Measurements from ENCODE around the gene SETD4. TPM values are rescaled to one million over a fixed set of nuclear protein-coding genes. Genes with fewer than 3 reads are reported as not detected.
"Not testable (repeated sequence)": the region's sequence is repeated elsewhere in the genome, so short reads cannot be mapped to it uniquely, and the experiment has no call there.

SETD4 gene, protein sequence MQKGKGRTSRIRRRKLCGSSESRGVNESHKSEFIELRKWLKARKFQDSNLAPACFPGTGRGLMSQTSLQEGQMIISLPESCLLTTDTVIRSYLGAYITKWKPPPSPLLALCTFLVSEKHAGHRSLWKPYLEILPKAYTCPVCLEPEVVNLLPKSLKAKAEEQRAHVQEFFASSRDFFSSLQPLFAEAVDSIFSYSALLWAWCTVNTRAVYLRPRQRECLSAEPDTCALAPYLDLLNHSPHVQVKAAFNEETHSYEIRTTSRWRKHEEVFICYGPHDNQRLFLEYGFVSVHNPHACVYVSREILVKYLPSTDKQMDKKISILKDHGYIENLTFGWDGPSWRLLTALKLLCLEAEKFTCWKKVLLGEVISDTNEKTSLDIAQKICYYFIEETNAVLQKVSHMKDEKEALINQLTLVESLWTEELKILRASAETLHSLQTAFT
- 10 to 100 TPM; 14.8 to 15.2 TPM for total RNA-seq

DNA sequence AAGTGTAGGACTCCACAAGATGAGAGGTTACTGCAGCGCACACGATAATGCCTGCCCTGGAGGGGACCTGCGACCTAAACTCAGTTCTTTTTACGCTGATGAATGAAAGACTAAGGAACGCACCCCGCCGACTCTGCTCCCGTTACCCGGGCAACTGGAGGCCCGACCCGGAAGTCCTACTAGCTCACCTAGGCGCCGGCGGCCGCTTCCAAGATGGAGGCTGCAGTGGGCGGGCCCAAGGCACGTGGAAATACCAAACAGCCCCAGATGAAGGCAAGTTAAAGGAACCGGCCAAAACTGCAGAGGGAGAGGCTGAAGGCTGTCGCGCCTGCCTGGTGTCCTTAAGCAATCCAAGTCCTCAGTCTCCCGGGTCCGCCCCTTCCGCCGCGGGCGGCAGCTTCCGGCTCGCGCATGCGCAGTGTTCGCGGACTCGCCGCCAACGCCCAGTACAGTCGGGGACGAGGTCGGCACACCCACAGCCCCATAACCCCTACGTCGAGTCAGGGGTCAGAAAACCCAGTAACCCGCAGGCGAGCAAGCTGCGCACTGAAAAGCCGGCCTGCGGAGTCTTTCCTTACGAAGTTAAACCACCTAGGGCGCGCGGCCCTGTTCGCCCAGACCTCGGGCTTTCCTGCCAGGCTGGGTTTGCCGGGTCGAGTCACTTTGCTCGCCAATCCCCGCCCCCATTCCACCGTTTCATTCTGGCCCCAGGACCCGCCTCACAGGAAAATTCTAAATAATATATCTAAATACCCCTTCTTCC lies at the start of gene SETD4:
Gene SETD4, minus strand, starts transcription at position 368 of the 763 bp plus-strand sequence. CDS start 1,638 bp downstream, outside the sequence.
- DNase-seq, result peak; percentile 91
- CTCF ChIA-PET, result interaction anchor here (0.8 to 1.3 kb wide), 7 partner anchors 12 to 1315 kb away, joined by 3 to 5 read pairs (median 3); no protein-coding TSS in a partner anchor
- H3K9me3 Mint-ChIP-seq, result no peaks in the 10 kb centered on the region
- H3K27ac Mint-ChIP-seq, result peak within 1 kb of the TSS; percentile 90
- intact Hi-C loops (cut with micrococcal nuclease), result loop anchor here (1.0 to 2.0 kb wide), 5 partner anchors 9 to 96 kb away; partner anchors contain the start of genes CBR3 and DOP1B
- H3K27me3 Mint-ChIP-seq (ENCODE audit: low read depth), result no peaks in the 10 kb centered on the region
- peaks cover 20% of the 10 kb centered on the region for H3K36me3 Mint-ChIP-seq (ENCODE audit: low read depth)
- peak within 1 kb of the TSS; percentile 82 for H3K4me3 Mint-ChIP-seq
- H3K4me1 Mint-ChIP-seq (ENCODE audit: low read depth), result peaks cover 16% of the 10 kb centered on the region

- Mint-ChIP-seq H3K36me3 (ENCODE audit: low read depth) (no peaks in the 10 kb centered on the region), H3K27me3 (ENCODE audit: low read depth) (peaks cover 10% of the 10 kb centered on the region), H3K27ac (no peak overlapping the region), H3K9me3 (no peaks in the 10 kb centered on the region), H3K4me1 (ENCODE audit: low read depth) (peaks cover 21% of the 10 kb centered on the region), H3K4me3 (no peak overlapping the region)
- CTCF ChIA-PET, result interaction anchor here (0.6 kb wide), 1 partner anchor 1416 kb away, joined by 4 read pairs; no protein-coding TSS in a partner anchor
- intact Hi-C loops (cut with micrococcal nuclease), result no loop called here
- DNase-seq, result no peak
These were observed 49.5 kb upstream of the SETD4 start for GRCh38 chr21:36109868-36110267.

DNA sequence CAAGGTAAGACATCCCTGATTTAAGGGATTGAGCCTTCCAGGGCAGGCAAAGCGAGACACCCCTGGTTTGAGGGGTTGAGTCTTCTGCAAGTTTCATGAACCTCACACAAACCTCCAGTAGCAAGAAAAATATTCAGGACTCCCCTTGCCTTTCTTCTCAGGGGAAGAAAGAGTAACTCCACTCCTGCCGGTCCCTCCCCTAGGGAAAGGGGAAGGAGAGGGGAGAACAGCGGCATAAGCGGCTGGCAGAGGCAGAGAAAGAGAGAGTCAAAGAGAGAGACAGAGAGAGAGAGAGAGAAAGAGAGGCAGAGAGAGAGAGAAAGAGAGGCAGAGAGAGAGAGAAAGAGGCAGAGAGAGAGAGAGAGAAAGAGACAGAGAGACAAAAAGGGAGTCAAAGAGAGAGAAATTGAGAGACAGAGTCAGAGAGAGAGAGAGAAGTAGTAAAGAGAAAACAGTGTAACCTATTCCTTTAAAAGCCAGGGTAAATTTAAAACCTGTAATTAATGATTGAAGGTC lies 45.1 kb upstream of the SETD4 start:
- H3K36me3 Mint-ChIP-seq (ENCODE audit: low read depth), result no peaks in the 10 kb centered on the region
- no peak overlapping the region for H3K27ac Mint-ChIP-seq
- no peaks in the 10 kb centered on the region for H3K9me3 Mint-ChIP-seq
- H3K4me3 Mint-ChIP-seq, result peak overlapping the region; percentile 31
- DNase-seq, result no peak
- CTCF ChIA-PET, result interaction anchor here (0.9 to 3.2 kb wide), 4 partner anchors 7 to 52 kb away, joined by 3 to 12 read pairs (median 6); partner anchors contain the start of gene SETD4
- intact Hi-C loops (cut with micrococcal nuclease), result no loop called here
- peaks cover 13% of the 10 kb centered on the region for H3K4me1 Mint-ChIP-seq (ENCODE audit: low read depth)
- peaks cover 20% of the 10 kb centered on the region for H3K27me3 Mint-ChIP-seq (ENCODE audit: low read depth)

DNA sequence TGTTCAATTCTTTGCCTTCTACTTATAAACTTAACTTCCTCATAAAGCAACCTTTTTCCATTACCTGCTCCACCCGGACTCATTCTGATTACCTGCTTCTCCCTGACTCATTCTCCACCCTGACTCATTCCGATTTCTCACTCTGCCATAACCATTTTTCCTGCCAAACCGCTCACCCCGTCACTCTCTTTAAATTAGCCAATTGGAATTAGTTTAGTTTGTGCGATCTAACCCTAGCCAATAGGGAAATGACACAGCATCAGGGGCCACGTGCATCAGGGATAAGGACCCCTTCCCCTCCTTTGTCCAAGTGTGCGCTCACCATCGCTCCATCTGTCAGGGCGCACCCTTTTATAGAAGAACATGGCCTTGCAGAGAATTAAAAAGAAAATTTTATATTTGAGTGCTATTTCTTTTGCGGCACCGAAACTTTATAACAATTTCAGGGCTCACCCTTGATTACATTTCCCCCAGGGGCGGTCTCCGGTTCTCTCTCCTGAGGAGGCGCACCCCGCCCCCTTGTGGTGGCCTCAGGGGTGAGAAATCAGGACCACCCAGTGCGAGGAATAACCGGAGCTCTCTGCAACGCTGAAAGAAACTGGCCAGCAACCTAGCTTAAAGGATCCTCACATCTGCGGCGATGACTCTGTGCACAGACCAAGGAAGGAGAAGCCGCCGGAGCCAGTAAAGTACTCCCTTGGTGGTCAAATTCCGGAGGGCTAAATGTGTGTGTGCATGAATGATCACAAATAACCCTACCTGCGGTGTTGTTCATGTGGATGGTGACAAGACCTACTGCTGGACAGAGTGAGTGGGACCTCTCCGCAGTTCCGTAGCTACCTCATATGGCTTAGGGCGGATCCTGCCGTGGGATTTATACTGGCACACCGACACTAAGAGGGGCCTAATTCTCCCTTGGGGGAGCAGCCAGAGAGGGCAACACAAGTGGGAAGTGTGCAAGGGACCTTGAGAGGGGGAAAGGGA lies 44.3 kb upstream of the SETD4 start:
- H3K27ac Mint-ChIP-seq, result no peak overlapping the region
- peak overlapping the region; percentile 31 for H3K4me3 Mint-ChIP-seq
- intact Hi-C loops (cut with micrococcal nuclease), result no loop called here
- H3K27me3 Mint-ChIP-seq (ENCODE audit: low read depth), result peaks cover 20% of the 10 kb centered on the region
- DNase-seq, result peak; percentile 50
- no peaks in the 10 kb centered on the region for H3K36me3 Mint-ChIP-seq (ENCODE audit: low read depth)
- no peaks in the 10 kb centered on the region for H3K9me3 Mint-ChIP-seq
- H3K4me1 Mint-ChIP-seq (ENCODE audit: low read depth), result peaks cover 13% of the 10 kb centered on the region
- CTCF ChIA-PET, result interaction anchor here (0.9 to 3.2 kb wide), 4 partner anchors 8 to 51 kb away, joined by 3 to 12 read pairs (median 6); partner anchors contain the start of gene SETD4

GRCh38 chr21:36103434-36103833 lies 43.1 kb upstream of the SETD4 start:
- Mint-ChIP-seq H3K36me3 (ENCODE audit: low read depth) (no peaks in the 10 kb centered on the region), H3K9me3 (no peaks in the 10 kb centered on the region), H3K4me3 (no peak overlapping the region), H3K27ac (no peak overlapping the region), H3K4me1 (ENCODE audit: low read depth) (peaks cover 13% of the 10 kb centered on the region), H3K27me3 (ENCODE audit: low read depth) (peaks cover 20% of the 10 kb centered on the region)
- CTCF ChIA-PET, result interaction anchor here (0.6 to 3.2 kb wide), 2 partner anchors 9 to 39 kb away, joined by 3 to 12 read pairs; no protein-coding TSS in a partner anchor
- no peak for DNase-seq
- intact Hi-C loops (cut with micrococcal nuclease), result no loop called here

- Mint-ChIP-seq H3K27me3 (ENCODE audit: low read depth) (peaks cover 20% of the 10 kb centered on the region), H3K27ac (no peak overlapping the region), H3K4me1 (ENCODE audit: low read depth) (peaks cover 13% of the 10 kb centered on the region), H3K4me3 (no peak overlapping the region), H3K36me3 (ENCODE audit: low read depth) (no peaks in the 10 kb centered on the region), H3K9me3 (no peaks in the 10 kb centered on the region)
- no peak for DNase-seq
- CTCF ChIA-PET, result interaction anchor here (1.3 kb wide), 1 partner anchor 72 kb away, joined by 4 read pairs; no protein-coding TSS in a partner anchor
- intact Hi-C loops (cut with micrococcal nuclease), result no loop called here
These were observed 40.8 kb upstream of the SETD4 start for GRCh38 chr21:36100971-36101641.

- CTCF ChIA-PET; H3K9me3 Mint-ChIP-seq; H3K36me3 Mint-ChIP-seq (ENCODE audit: low read depth); DNase-seq; intact Hi-C loops (cut with micrococcal nuclease); H3K27me3 Mint-ChIP-seq (ENCODE audit: low read depth); H3K4me3 Mint-ChIP-seq; H3K27ac Mint-ChIP-seq: not testable (repeated sequence)
- peaks cover 13% of the 10 kb centered on the region for H3K4me1 Mint-ChIP-seq (ENCODE audit: low read depth)
These were observed 39.4 kb upstream of the SETD4 start for GRCh38 chr21:36099695-36100211.

GRCh38 chr21:36099000-36099399 lies 38.7 kb upstream of the SETD4 start:
- peaks cover 2% of the 10 kb centered on the region for H3K9me3 Mint-ChIP-seq
- DNase-seq, result no peak
- H3K4me3 Mint-ChIP-seq, result no peak overlapping the region
- peaks cover 5% of the 10 kb centered on the region for H3K4me1 Mint-ChIP-seq (ENCODE audit: low read depth)
- CTCF ChIA-PET, result interaction anchor here (1.4 kb wide), 1 partner anchor 14 kb away, joined by 3 read pairs; no protein-coding TSS in a partner anchor
- intact Hi-C loops (cut with micrococcal nuclease), result no loop called here
- H3K27ac Mint-ChIP-seq, result no peak overlapping the region
- no peaks in the 10 kb centered on the region for H3K36me3 Mint-ChIP-seq (ENCODE audit: low read depth)
- peaks cover 2% of the 10 kb centered on the region for H3K27me3 Mint-ChIP-seq (ENCODE audit: low read depth)

DNA sequence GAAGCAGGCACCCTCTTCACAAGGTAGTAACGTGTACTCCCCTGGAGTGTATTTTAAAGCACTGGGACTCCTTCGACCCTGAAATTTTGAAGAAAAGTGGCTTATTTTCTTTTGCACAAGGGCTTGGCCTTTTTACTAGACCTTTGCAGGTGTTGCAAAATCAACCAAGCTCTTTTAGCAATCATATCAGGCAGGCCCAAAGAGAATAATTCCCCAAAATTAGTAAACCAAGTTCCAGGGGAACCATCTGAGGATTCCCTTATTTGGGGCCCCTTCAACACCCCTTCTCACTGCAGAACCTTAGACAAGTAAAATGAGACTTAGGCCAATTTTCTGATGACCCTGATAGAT lies 37.8 kb upstream of the SETD4 start:
- intact Hi-C loops (cut with micrococcal nuclease), result no loop called here

DNA sequence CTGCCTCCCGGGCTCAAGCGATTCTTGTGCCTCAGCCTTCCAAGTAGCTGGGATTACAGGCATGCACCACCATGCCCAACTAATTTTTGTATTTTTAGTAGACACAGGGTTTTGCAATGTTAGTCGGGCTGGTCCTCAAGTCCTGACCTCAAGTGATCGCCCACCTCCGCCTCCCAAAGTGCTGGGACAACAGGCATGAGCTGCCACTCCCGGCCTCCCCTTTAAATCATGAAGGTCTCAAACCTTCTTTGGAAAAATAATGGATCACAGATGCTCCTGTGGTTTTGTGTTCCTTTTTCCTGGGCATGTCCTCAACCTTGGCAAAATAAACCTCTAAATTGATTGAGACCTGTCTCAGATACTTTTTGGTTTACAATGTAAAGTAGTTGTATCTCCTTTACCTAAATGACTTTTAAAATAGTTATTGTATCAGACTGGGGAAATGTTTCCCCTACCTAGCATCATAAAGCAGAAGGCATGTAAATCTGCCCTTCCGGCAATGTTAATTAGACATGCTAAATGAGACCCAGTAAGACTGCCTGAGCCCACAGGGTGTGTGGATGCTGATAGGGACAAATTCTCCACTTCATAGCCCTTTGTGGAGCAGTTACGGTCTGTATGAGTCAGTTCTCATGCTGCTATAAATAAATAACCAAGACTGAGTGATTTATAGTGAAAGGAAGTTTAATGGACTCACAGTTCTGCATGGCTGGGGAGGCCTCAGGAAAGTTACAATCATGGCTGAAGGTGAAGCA lies 37.3 kb upstream of the SETD4 start:
- intact Hi-C loops (cut with micrococcal nuclease), result no loop called here
- H3K27ac Mint-ChIP-seq, result no peak overlapping the region
- H3K36me3 Mint-ChIP-seq (ENCODE audit: low read depth), result peaks cover 8% of the 10 kb centered on the region

More for the DNA sequence above, 37.8 kb upstream of the SETD4 start:
- peaks cover 3% of the 10 kb centered on the region for H3K4me1 Mint-ChIP-seq (ENCODE audit: low read depth)
- CTCF ChIA-PET, result interaction anchor here (1.4 kb wide), 1 partner anchor 14 kb away, joined by 3 read pairs; no protein-coding TSS in a partner anchor
- H3K36me3 Mint-ChIP-seq (ENCODE audit: low read depth), result peaks cover 6% of the 10 kb centered on the region
- H3K4me3 Mint-ChIP-seq, result no peak overlapping the region
- H3K27ac Mint-ChIP-seq, result no peak overlapping the region
- peaks cover 3% of the 10 kb centered on the region for H3K27me3 Mint-ChIP-seq (ENCODE audit: low read depth)
- no peak for DNase-seq
- H3K9me3 Mint-ChIP-seq, result peaks cover 8% of the 10 kb centered on the region

More for the DNA sequence above, 37.3 kb upstream of the SETD4 start:
- Mint-ChIP-seq H3K4me1 (ENCODE audit: low read depth) (peaks cover 3% of the 10 kb centered on the region), H3K9me3 (peaks cover 8% of the 10 kb centered on the region), H3K4me3 (no peak overlapping the region), H3K27me3 (ENCODE audit: low read depth) (peaks cover 3% of the 10 kb centered on the region)
- DNase-seq, result no peak
- CTCF ChIA-PET, result interaction anchor here (0.6 to 1.6 kb wide), 2 partner anchors 15 to 793 kb away, joined by 3 to 4 read pairs; no protein-coding TSS in a partner anchor
